Hematopoietic multipotent progenitor cell treated with erythropoietin and hydrocortisone succinate and interleukin-3 and kit ligand, for 8 days (in vitro differentiated cells): Measurements from ENCODE around the gene SEMA5A.

Source experiments
- DNase-seq: peaks from one replicate; pipeline ENCODE4 v3.0.0-alpha.2; 2015

Gene SEMA5A

GRCh38 chr5:9545136-9545991 lies 511 bp downstream of the SEMA5A start:
- no peak for DNase-seq

- DNase-seq: peak; percentile 41
Measured at GRCh38 chr5:9544502-9545135, 1.3 kb downstream of the SEMA5A start.

DNA sequence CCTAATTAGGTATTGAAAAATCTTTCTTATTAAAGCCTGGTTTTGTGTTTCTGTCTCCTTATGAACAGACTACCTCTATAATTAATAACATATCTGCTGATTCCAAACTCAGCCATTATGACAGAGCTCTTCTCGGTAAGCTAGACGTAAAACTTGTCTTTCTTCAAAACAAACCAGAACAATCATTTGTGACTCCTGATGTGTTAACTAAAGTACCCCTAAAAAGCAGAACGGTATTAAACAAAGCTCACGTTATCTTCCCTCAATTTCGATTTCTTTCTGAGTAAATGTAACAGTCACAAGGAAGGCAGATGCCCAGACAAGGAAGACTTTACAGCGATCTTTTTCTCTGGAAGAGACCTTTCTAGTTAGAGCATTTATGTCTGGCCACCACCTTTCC lies 1.8 kb downstream of the SEMA5A start:
- no peak for DNase-seq

DNA sequence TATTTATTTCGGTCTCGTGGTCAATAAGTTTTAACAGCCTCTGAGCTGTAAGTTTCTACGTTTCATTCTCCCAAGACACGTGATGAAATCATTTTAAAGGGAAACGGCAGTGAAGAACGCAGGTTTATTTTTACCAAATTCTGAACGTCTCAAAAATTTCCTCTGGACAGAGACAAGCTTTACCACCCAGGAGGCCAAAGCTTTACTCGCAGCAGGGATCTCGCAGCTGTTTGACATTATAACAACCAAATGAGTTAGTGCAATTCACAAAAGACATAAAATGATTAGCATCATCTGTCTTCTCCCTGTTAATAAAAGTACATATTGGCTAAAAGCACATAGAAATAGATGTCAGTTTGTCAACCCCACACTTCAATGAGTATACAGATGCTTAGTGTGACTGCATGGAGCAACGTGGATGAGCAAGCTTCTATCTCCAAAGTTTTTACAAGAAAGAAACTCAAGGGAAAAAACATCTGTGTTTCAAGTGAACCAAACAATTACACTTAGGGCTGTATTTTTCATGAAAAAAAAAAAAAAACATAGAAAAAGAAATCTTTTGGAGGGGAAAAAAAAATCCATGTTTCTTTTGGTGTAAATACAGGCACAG lies 2.5 kb downstream of the SEMA5A start:
- DNase-seq: no peak

- no peak for DNase-seq
Measured at GRCh38 chr5:9540791-9541190, 5.1 kb downstream of the SEMA5A start.

- DNase-seq: no peak
Measured at GRCh38 chr5:9538504-9538903, 7.4 kb downstream of the SEMA5A start.

DNA sequence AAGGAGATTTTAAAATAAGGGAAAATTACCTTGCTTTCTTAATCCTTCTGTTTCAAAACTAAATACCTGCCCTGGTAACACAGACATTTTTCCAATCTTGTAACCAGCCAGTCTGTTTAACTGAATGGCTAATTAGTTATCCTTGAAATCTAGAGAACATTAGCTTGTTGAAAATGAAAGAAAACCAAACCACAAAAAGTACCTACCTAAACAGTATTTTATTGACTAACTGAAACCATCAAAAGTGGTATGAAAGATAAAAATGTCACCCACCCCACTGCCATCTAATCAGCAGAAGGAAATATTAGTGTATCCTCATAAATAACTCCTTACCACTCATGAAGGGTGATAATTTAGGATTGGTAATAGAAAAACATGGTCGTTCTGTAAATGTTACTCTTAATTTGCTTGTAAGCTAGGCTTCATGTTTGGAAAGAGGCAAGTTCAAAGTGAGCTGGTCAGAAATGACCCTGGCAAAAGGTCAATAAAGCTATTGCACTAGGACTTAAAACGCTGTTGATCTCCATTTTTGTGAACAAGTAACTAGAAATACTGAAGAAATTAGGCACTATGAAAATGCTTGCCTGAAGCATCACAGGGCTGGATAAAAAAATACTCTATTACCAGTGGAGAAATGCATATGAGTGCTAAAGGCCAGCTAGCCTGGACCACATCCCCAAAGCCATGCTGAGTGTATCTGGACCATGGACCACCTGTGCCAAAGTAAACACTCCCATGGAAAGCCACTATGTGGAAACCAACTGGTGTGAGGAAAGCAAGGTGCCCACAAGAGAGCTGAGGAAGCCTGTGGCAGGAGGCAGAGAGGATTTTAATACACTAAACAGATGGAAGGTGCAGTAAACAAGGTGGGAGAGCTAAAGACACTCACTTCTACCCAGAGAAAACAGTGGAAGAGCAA lies 8.4 kb downstream of the SEMA5A start:
- no peak for DNase-seq

DNA sequence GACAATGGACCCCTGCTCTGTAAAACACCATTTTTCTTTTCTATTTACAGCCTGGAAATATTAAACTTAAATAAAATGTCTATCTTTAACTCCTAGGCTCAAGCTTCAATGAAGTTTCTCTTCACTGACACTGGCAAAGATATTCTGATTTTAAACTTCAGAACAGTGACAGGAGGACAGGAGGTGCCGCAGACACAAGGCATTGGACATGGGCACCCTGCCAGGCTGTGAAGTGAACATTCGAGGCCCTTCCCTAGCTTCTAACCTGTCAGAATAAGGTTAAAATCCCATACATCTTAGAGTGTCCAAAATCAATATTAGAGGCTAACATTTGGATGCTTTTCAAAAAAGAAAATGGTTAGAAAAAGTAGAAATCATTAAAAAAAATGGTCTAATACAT lies 9.2 kb downstream of the SEMA5A start:
- DNase-seq: no peak

- no peak for DNase-seq
Measured at GRCh38 chr5:9534881-9535517, 10.9 kb downstream of the SEMA5A start.

DNA sequence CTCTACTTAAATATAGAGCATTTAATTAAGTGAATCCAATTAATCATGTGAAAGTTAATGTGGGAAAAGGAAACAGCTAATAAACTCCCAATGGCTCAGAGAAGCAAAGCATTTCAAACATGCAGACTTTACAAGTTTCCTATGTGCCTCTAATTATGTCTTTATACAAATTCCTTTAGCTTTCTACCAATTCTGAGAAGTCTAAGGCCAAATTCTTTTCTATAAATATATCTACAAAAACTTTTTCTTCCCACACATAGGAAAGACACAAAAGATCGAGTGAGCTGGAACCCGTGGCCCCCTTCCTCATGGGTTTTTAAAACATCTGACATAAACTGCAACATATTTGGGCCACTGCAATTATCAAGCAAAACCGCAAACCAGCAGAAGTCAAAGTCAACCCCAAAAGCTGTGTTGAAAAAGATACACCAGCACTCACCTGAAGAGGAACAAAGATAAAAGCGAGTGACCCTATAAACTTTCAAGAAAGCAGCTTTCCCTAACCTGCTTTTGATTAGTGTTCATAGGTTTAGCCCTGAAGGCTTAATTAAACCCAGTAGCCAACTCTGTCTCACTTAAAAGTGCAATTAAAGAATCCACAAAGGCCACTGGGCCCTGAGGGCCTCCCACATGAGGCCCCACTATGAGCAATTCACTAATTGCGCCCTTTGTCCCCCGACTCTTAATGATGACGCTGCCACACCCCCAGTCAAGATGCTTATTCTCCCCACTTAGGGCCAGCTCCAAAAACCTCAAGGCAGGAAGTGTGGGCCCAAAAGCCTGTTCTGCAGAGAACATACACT lies 12.1 kb downstream of the SEMA5A start:
- no peak for DNase-seq

- DNase-seq: no peak
Measured at GRCh38 chr5:9533096-9533495, 12.8 kb downstream of the SEMA5A start.

DNA sequence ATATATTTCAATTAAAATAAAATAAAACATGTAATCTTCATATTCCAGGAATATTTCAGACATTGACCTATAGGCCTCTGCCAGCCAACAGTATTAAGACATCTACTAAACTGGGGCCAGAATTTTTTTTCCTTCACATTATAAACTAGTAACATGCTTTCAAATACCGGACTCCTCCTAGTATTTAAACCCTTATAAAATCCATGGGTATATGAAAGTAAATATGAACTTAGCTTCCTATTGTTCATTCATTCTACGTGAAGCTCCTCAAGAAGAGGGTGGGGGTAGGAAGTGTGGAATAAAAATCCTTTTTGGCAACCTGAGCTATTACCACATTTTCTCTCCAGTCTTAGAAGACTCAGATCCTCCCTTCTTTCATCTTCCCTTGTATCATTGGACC lies 16.4 kb downstream of the SEMA5A start:
- DNase-seq: no peak

GRCh38 chr5:9529041-9529480 lies 16.8 kb downstream of the SEMA5A start:
- no peak for DNase-seq

- DNase-seq: no peak
Measured at GRCh38 chr5:9524941-9525340, 20.9 kb downstream of the SEMA5A start.

- no peak for DNase-seq
Measured at GRCh38 chr5:9523090-9523823, 22.6 kb downstream of the SEMA5A start.

- DNase-seq: no peak
Measured at GRCh38 chr5:9519537-9519936, 26.3 kb downstream of the SEMA5A start.

GRCh38 chr5:9516591-9516990 lies 29.3 kb downstream of the SEMA5A start:
- no peak for DNase-seq

DNA sequence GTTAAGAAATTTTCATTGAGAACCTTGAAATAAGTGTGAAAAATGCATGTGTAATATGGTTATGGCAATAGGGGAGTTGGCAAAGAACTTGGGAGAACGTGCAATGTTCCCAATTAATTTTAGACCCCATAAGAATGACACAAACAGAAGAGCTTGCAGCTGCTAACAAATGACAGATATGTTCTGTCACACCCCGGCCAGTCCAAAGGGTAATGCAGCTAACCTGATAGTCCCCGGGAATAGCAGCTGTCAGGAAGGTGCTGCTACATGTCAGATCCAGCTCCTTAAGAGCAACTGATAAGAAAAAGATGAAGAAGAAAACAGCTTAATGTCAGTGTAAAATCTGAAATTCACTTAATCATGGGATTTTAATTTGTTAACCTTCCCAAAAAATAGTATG lies 30.4 kb downstream of the SEMA5A start:
- no peak for DNase-seq

GRCh38 chr5:9514968-9515367 lies 30.9 kb downstream of the SEMA5A start:
- no peak for DNase-seq

DNA sequence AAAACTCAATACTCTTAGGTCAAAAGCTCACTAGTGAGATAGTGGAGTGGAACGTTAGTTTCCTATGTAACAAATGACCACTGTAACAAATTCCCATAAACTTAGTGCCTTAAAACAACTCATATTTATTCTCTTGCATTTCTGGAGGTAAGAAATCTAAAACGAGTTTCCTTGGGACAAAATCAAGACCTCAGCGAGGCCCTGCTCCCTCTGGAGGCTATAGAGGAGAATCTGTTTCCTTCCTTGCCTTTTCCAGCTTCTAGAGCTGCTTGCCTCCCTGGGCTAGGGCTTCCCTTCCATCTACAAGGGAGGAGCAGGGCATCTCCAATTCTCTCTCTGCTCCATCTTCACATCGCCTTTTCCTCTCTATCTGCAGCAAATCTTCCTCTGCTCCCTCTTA lies 32.0 kb downstream of the SEMA5A start:
- DNase-seq: no peak

DNA sequence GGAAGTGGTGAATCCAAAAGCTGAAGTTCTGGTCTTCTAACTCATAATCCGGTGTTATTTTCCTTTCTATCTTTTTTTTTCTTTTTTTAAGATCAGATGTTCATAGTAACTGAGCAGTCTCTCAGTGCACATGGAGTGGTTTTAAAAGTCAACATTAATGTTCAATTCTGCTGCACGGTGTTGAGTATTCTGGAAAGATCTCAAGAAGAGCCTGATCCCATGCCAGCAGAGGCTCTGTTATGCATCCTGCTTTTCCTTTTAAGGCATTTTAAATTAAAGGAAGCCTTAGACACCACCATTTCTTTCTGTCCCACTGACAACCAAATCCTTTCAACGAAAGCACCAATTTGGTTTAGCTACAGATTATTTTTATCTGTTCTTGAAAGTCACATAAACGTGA lies 33.4 kb downstream of the SEMA5A start:
- no peak for DNase-seq
